Measurements from ENCODE around the gene TYSND1. TPM values are rescaled to one million over a fixed set of nuclear protein-coding genes. Genes with fewer than 3 reads are reported as not detected.
A peak's percentile ranks its signal among the peaks of the same experiment; 100 is the strongest.

Gene TYSND1
- total RNA-seq, 1 experiment from 2014 or later: 29.8 TPM

GRCh38 chr10:70096016-70096704 is 50.3 kb downstream of the TYSND1 start:
- Mint-ChIP-seq H3K27ac (ENCODE audit: unreplicated experiment) (no peak overlapping the region), H3K36me3 (ENCODE audit: insufficient read depth, unreplicated experiment) (peaks cover 2% of the 10 kb centered on the region), H3K4me3 (ENCODE audit: unreplicated experiment) (no peak overlapping the region), H3K4me1 (ENCODE audit: low read depth, unreplicated experiment) (peaks cover 31% of the 10 kb centered on the region), H3K9me3 (ENCODE audit: unreplicated experiment) (no peaks in the 10 kb centered on the region), H3K27me3 (ENCODE audit: insufficient read depth, unreplicated experiment) (no peaks in the 10 kb centered on the region)
- no peaks in the 10 kb centered on the region for H3K9me3 ChIP-seq
- no TSS peak for BruUV-seq (replicated peaks)
- H3K4me1 ChIP-seq: peaks cover 33% of the 10 kb centered on the region
- TF ChIP-seq, protein P1, sequence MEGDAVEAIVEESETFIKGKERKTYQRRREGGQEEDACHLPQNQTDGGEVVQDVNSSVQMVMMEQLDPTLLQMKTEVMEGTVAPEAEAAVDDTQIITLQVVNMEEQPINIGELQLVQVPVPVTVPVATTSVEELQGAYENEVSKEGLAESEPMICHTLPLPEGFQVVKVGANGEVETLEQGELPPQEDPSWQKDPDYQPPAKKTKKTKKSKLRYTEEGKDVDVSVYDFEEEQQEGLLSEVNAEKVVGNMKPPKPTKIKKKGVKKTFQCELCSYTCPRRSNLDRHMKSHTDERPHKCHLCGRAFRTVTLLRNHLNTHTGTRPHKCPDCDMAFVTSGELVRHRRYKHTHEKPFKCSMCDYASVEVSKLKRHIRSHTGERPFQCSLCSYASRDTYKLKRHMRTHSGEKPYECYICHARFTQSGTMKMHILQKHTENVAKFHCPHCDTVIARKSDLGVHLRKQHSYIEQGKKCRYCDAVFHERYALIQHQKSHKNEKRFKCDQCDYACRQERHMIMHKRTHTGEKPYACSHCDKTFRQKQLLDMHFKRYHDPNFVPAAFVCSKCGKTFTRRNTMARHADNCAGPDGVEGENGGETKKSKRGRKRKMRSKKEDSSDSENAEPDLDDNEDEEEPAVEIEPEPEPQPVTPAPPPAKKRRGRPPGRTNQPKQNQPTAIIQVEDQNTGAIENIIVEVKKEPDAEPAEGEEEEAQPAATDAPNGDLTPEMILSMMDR (IDR thresholded peaks at IDR 0.05; ENCODE audit: insufficient read depth in 1 of 2, low read depth in 1 of 2, low read length in 1 of 2, severe bottlenecking in 1 of 2, unreplicated experiment in 1 of 2): no peak
- DNase-seq: no peak
- no peaks in the 10 kb centered on the region for H3K36me3 ChIP-seq (ENCODE audit: control insufficient read depth, insufficient read depth, low read length)
- POLR2A ChIA-PET: interaction anchor here (1.4 to 2.1 kb wide), 2 partner anchors 11 to 50 kb away, joined by 4 to 5 read pairs; partner anchors contain the start of gene TYSND1
- no peaks in the 10 kb centered on the region for H3K27me3 ChIP-seq (replicated peaks; ENCODE audit: control insufficient read depth, insufficient read depth, low read length)
- H3K4me3 ChIP-seq (ENCODE audit: low read depth, low read length): no peak overlapping the region
- intact Hi-C loops (cut with micrococcal nuclease; ENCODE audit: unreplicated experiment): no loop called here
- CTCF ChIA-PET: interaction anchor here (0.5 to 4.3 kb wide), 5 partner anchors 9 to 619 kb away, joined by 3 to 16 read pairs (median 3); partner anchors contain the start of gene TYSND1

DNA sequence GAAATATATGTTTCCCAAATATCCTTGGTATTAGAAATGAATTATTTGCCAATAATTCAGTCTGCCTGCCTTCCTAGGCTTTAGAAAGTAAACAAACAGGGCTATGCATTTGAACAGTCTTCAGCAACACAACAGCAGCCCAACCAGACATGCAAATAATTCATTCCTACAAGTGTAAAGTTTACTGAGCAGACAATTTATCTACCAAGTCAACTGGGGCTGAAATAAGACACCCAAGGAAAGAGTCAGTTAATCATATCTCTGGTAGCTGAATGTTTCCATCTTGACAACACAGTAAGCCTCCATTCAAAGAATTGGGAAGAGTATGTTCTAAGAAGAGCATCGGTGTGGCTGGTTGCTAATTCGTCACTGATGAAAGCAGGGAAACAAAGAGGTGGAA is 52.2 kb downstream of the TYSND1 start:
- Mint-ChIP-seq H3K4me1 (ENCODE audit: low read depth, unreplicated experiment) (peaks cover 42% of the 10 kb centered on the region), H3K36me3 (ENCODE audit: insufficient read depth, unreplicated experiment) (peaks cover 6% of the 10 kb centered on the region), H3K27me3 (ENCODE audit: insufficient read depth, unreplicated experiment) (no peaks in the 10 kb centered on the region), H3K27ac (ENCODE audit: unreplicated experiment) (no peak overlapping the region), H3K9me3 (ENCODE audit: unreplicated experiment) (no peaks in the 10 kb centered on the region), H3K4me3 (ENCODE audit: unreplicated experiment) (no peak overlapping the region)
- Histone ChIP-seq H3K4me3 (ENCODE audit: low read depth, low read length) (no peak overlapping the region), H3K9me3 (no peaks in the 10 kb centered on the region), H3K4me1 (peaks cover 45% of the 10 kb centered on the region), H3K27me3 (replicated peaks; ENCODE audit: control insufficient read depth, insufficient read depth, low read length) (no peaks in the 10 kb centered on the region), H3K36me3 (ENCODE audit: control insufficient read depth, insufficient read depth, low read length) (no peaks in the 10 kb centered on the region)
- ChIA-PET POLR2A (interaction anchor here (3.5 kb wide), 1 partner anchor 52 kb away, joined by 17 read pairs; the partner anchor contains the start of gene TYSND1), CTCF (interaction anchor here (4.3 to 6.0 kb wide), 2 partner anchors 10 to 52 kb away, joined by 15 to 54 read pairs; partner anchors contain the start of gene TYSND1)
- no peak for DNase-seq
- intact Hi-C loops (cut with micrococcal nuclease; ENCODE audit: unreplicated experiment): no loop called here
- TF ChIP-seq, protein P1 (IDR thresholded peaks at IDR 0.05; ENCODE audit: insufficient read depth in 1 of 2, low read depth in 1 of 2, low read length in 1 of 2, severe bottlenecking in 1 of 2, unreplicated experiment in 1 of 2): no peak
- BruUV-seq (replicated peaks): no TSS peak

DNA sequence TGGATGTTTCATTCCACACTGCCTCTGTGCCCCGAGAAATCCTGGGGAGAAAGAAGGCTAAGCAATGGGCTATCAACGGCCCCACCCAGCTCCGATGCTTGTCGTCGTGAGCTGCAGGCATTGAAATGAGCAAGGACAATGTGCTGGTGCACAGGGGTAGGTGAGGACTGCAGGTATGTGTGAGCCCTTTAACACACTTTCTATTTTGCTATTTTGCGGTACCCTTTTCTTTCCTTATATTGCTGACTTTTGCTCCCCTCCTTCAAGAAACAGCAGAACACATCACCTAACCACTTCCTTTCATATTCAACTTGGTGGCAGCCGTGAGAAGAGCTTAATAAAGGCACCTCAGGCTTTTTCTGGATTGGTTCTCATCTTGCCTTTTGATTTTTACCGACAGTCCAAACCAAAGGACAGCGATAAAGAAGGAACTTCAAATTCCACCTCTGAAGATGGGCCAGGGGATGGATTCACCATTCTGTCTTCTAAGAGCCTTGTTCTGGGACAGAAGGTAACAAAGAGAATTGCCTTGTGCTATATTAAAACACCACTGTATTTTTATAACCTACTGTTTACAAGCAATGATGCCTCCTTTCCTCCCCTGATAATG is 53.1 kb downstream of the TYSND1 start:
- Histone ChIP-seq H3K9me3 (no peaks in the 10 kb centered on the region), H3K4me1 (peaks cover 54% of the 10 kb centered on the region), H3K4me3 (ENCODE audit: low read depth, low read length) (no peak overlapping the region), H3K27me3 (replicated peaks; ENCODE audit: control insufficient read depth, insufficient read depth, low read length) (no peaks in the 10 kb centered on the region), H3K36me3 (ENCODE audit: control insufficient read depth, insufficient read depth, low read length) (no peaks in the 10 kb centered on the region)
- Mint-ChIP-seq H3K4me3 (ENCODE audit: unreplicated experiment) (no peak overlapping the region), H3K27me3 (ENCODE audit: insufficient read depth, unreplicated experiment) (no peaks in the 10 kb centered on the region), H3K36me3 (ENCODE audit: insufficient read depth, unreplicated experiment) (peaks cover 6% of the 10 kb centered on the region), H3K4me1 (ENCODE audit: low read depth, unreplicated experiment) (peaks cover 45% of the 10 kb centered on the region), H3K9me3 (ENCODE audit: unreplicated experiment) (no peaks in the 10 kb centered on the region), H3K27ac (ENCODE audit: unreplicated experiment) (peak overlapping the region; percentile 43)
- ChIA-PET POLR2A (interaction anchor here (0.6 to 3.5 kb wide), 2 partner anchors 38 to 53 kb away, joined by 4 to 17 read pairs; partner anchors contain the start of gene TYSND1), CTCF (interaction anchor here (1.4 to 6.0 kb wide), 4 partner anchors 9 to 52 kb away, joined by 4 to 54 read pairs (median 10); partner anchors contain the start of gene TYSND1)
- no peak for DNase-seq
- BruUV-seq (replicated peaks): no TSS peak
- intact Hi-C loops (cut with micrococcal nuclease; ENCODE audit: unreplicated experiment): no loop called here
- TF ChIP-seq, protein P1 (IDR thresholded peaks at IDR 0.05; ENCODE audit: insufficient read depth in 1 of 2, low read depth in 1 of 2, low read length in 1 of 2, severe bottlenecking in 1 of 2, unreplicated experiment in 1 of 2): no peak

Measured in Caco-2 (cell line).